H1 (cell line): Measurements from ENCODE around the gene TWNK. TPM values are rescaled to one million over a fixed set of nuclear protein-coding genes. Genes with fewer than 3 reads are reported as not detected.
A peak's percentile ranks its signal among the peaks of the same experiment; 100 is the strongest.

Experiments used
- CTCF ChIA-PET: fragments of 300-600 bp; sonication (Branson Sonifier 250); formaldehyde crosslinking; loops from one replicate; lab custom pipeline; 2021; ENCODE audit not compliant: partially characterized antibody; lab: Charles Lee
- POLR2A ChIA-PET: fragments of 300-600 bp; sonication (Branson Sonifier 250); formaldehyde crosslinking; loops from one replicate; lab custom pipeline; 2021; ENCODE audit warnings: inconsistent platforms; ENCODE audit not compliant: partially characterized antibody; lab: Charles Lee
- DNase-seq, 2 experiments: peaks; one replicate each; pipeline versions ENCODE4 v3.0.0 to v3.0.0-alpha.2; 2010 to 2022; ENCODE audit warnings: low spot score in 2 of 2, low read depth in 1 of 2, mixed read lengths in 1 of 2
- FAIRE-seq: peaks from 2 replicates; lab custom pipeline; 2011; peaks lifted over from hg19 to GRCh38; lab: Jason Lieb, UNC
- H2AFZ ChIP-seq: 2 replicates; pipeline ENCODE4 v1.8.1; 2012; ENCODE audit warnings: low read length, inconsistent platforms
- H2AK5ac ChIP-seq: 2 replicates; pipeline ENCODE4 v1.6.1; 2013; ENCODE audit warnings: low read depth, low read length
- H2BK120ac ChIP-seq: replicated peaks from 2 replicates; pipeline ENCODE3; 2013; ENCODE audit warnings: low read depth, low read length, inconsistent platforms
- H2BK12ac ChIP-seq: 2 replicates; pipeline ENCODE4 v1.6.1; 2013; ENCODE audit warnings: low read depth, low read length
- H2BK15ac ChIP-seq: 2 replicates; pipeline ENCODE4 v1.6.1; 2013; ENCODE audit warnings: low read length
- H2BK20ac ChIP-seq: 2 replicates; pipeline ENCODE4 v1.6.1; 2013; ENCODE audit warnings: low read length
- H2BK5ac ChIP-seq: 2 replicates; pipeline ENCODE4 v1.6.1; 2013; ENCODE audit warnings: low read depth, low read length
- H3K14ac ChIP-seq: 2 replicates; pipeline ENCODE4 v1.6.1; 2013; ENCODE audit warnings: inconsistent platforms; ENCODE audit not compliant: insufficient read length
- H3K18ac ChIP-seq: 2 replicates; pipeline ENCODE4 v1.6.1; 2013; ENCODE audit warnings: low read length; ENCODE audit errors: extremely low read depth
- H3K23ac ChIP-seq: 2 replicates; pipeline ENCODE4 v1.6.1; 2013; ENCODE audit warnings: inconsistent platforms; ENCODE audit not compliant: insufficient read length
- H3K23me2 ChIP-seq: 2 replicates; pipeline ENCODE4 v1.6.1; 2013; ENCODE audit warnings: low read depth, low read length
- H3K27ac ChIP-seq: 2 replicates; pipeline ENCODE4 v1.6.1; 2011; ENCODE audit warnings: low read depth, low read length, inconsistent platforms
- H3K27me3 ChIP-seq, 4 experiments: replicated peaks in 1 of 4; 1 replicate in 1 of 4; 2 replicates in 3 of 4; pipeline versions ENCODE4 v1.6.1 to v1.8.1; 2011 to 2013; ENCODE audit warnings: low read length in 3 of 4, mild to moderate bottlenecking in 3 of 4, inconsistent platforms in 2 of 4, mixed read lengths in 2 of 4, moderate library complexity in 1 of 4; ENCODE audit not compliant: control insufficient read depth in 3 of 4, insufficient read depth in 3 of 4; ENCODE audit errors: extremely low read depth in 1 of 4
- H3K36me3 ChIP-seq, 4 experiments: 2 replicates each; pipeline versions ENCODE4 v1.6.1 to v1.8.1; 2011 to 2013; ENCODE audit warnings: mild to moderate bottlenecking in 4 of 4, low read length in 3 of 4, moderate library complexity in 2 of 4, control low read depth in 1 of 4, inconsistent platforms in 1 of 4; ENCODE audit not compliant: insufficient read depth in 4 of 4, control insufficient read depth in 2 of 4
- H3K4ac ChIP-seq: replicated peaks from 2 replicates; pipeline ENCODE3; 2013; ENCODE audit warnings: low read length, low read depth, mixed read lengths, inconsistent platforms; ENCODE audit not compliant: insufficient read length
- H3K4me1 ChIP-seq, 4 experiments: replicated peaks in 1 of 4; 1 replicate in 1 of 4; 2 replicates in 3 of 4; pipeline versions ENCODE4 v1.6.1 to v1.8.1; 2011 to 2013; ENCODE audit warnings: low read length in 3 of 4, inconsistent platforms in 2 of 4, mixed read lengths in 1 of 4; ENCODE audit not compliant: insufficient read depth in 4 of 4, control insufficient read depth in 3 of 4
- H3K4me2 ChIP-seq, 2 experiments: 2 replicates each; pipeline versions ENCODE4 v1.6.1 to v1.8.1; 2011 to 2013; ENCODE audit warnings: low read depth in 2 of 2, low read length in 2 of 2, control low read depth in 1 of 2, inconsistent platforms in 1 of 2, mild to moderate bottlenecking in 1 of 2; ENCODE audit not compliant: insufficient read depth in 1 of 2
- H3K4me3 ChIP-seq, 4 experiments: fragments of 200-600, 300-600 bp in 1 of 4; sonication (generic), shearing (Covaris generic), sonication (Bioruptor Twin) in 1 of 4; 2 replicates each; pipeline versions ENCODE4 v1.5.1 to v1.8.1; 2011 to 2016; ENCODE audit warnings: low read length in 4 of 4, low read depth in 3 of 4, control low read depth in 2 of 4, inconsistent platforms in 2 of 4, mild to moderate bottlenecking in 2 of 4, mixed read lengths in 1 of 4, moderate library complexity in 1 of 4; ENCODE audit not compliant: insufficient read depth in 2 of 4; ENCODE audit errors: extremely low read depth in 1 of 4
- H3K56ac ChIP-seq: replicated peaks from 2 replicates; pipeline ENCODE3; 2013; ENCODE audit warnings: low read depth, mild to moderate bottlenecking, mixed read lengths, low read length, inconsistent platforms; ENCODE audit not compliant: insufficient read length
- H3K79me1 ChIP-seq: 2 replicates; pipeline ENCODE4 v1.6.1; 2013; ENCODE audit warnings: low read depth, low read length, control low read depth
- H3K79me2 ChIP-seq, 2 experiments: 2 replicates each; pipeline versions ENCODE4 v1.6.1 to v1.8.1; 2012 to 2013; ENCODE audit warnings: low read length in 2 of 2, mild to moderate bottlenecking in 2 of 2, inconsistent platforms in 1 of 2; ENCODE audit not compliant: insufficient read depth in 2 of 2, control insufficient read depth in 1 of 2
- H3K9ac ChIP-seq, 4 experiments: replicated peaks in 1 of 4; 1 replicate in 1 of 4; 2 replicates in 3 of 4; pipeline versions ENCODE4 v1.6.1 to v1.8.1; 2011 to 2013; ENCODE audit warnings: low read depth in 3 of 4, low read length in 3 of 4, control low read depth in 2 of 4, mild to moderate bottlenecking in 2 of 4, moderate library complexity in 2 of 4, inconsistent platforms in 1 of 4; ENCODE audit errors: extremely low read depth in 1 of 4
- H3K9me3 ChIP-seq, 2 experiments: 2 replicates each; pipeline versions ENCODE4 v1.6.1 to v1.8.1; 2012 to 2013; ENCODE audit warnings: mild to moderate bottlenecking in 2 of 2, moderate library complexity in 2 of 2, control low read depth in 1 of 2, inconsistent platforms in 1 of 2, low read depth in 1 of 2, low read length in 1 of 2, mixed read lengths in 1 of 2; ENCODE audit not compliant: insufficient read depth in 2 of 2
- H4K20me1 ChIP-seq, 2 experiments: replicated peaks in 1 of 2; 2 replicates each; pipeline versions ENCODE3 to v1.8.1; 2011 to 2013; ENCODE audit warnings: inconsistent platforms in 2 of 2, low read length in 2 of 2, mild to moderate bottlenecking in 1 of 2; ENCODE audit not compliant: insufficient read depth in 2 of 2, control insufficient read depth in 1 of 2
- H4K5ac ChIP-seq: 2 replicates; pipeline ENCODE4 v1.6.1; 2013; ENCODE audit warnings: low read length, low read depth, mixed read lengths, inconsistent platforms; ENCODE audit not compliant: insufficient read length
- H4K8ac ChIP-seq: 2 replicates; pipeline ENCODE4 v1.8.0; 2013; ENCODE audit warnings: mild to moderate bottlenecking, moderate library complexity, low read length, inconsistent platforms; ENCODE audit not compliant: insufficient read depth; ENCODE audit errors: extremely low read depth
- H4K91ac ChIP-seq: replicated peaks from 2 replicates; pipeline ENCODE3; 2013; ENCODE audit warnings: low read length, mixed read lengths, inconsistent platforms; ENCODE audit not compliant: insufficient read length
- ASH2L ChIP-seq: fragments of 200-600, 300-600 bp; sonication (generic); IDR thresholded peaks from one replicate; pipeline ENCODE4 v1.7.1; 2017; ENCODE audit warnings: low read length
- CHD2 ChIP-seq: IDR thresholded peaks from 2 replicates; pipeline ENCODE4 v1.6.1; 2012; ENCODE audit warnings: low read length, improper control_type of control experiment
- EGR1 ChIP-seq: IDR thresholded peaks from 2 replicates; pipeline ENCODE4 v1.6.1; 2011; ENCODE audit warnings: low read depth, low read length, borderline replicate concordance
- FOSL1 ChIP-seq: IDR thresholded peaks from 2 replicates; pipeline ENCODE4 v1.6.1; 2011; ENCODE audit warnings: mild to moderate bottlenecking, low read depth, low read length, moderate library complexity; ENCODE audit not compliant: insufficient read depth
- KDM1A ChIP-seq: fragments of 200-600, 300-600 bp; sonication (generic); IDR thresholded peaks from 2 replicates; pipeline ENCODE4 v1.7.1; 2016; ENCODE audit warnings: mild to moderate bottlenecking, low read length, borderline replicate concordance
- NRF1 ChIP-seq: IDR thresholded peaks from 2 replicates; pipeline ENCODE4 v1.6.1; 2011; ENCODE audit warnings: mild to moderate bottlenecking, low read depth, low read length, improper control_type of control experiment
- POLR2AphosphoS5 ChIP-seq: IDR thresholded peaks from 2 replicates; pipeline ENCODE4 v1.6.1; 2011; ENCODE audit warnings: low read depth, low read length
- RXRA ChIP-seq: IDR thresholded peaks from 2 replicates; pipeline ENCODE4 v1.6.1; 2011; ENCODE audit warnings: low read depth, mild to moderate bottlenecking, low read length, moderate library complexity; ENCODE audit not compliant: insufficient read depth
- SAP30 ChIP-seq: fragments of 300-600 bp; sonication (generic); IDR thresholded peaks from 2 replicates; pipeline ENCODE4 v1.7.1; 2012; ENCODE audit warnings: low read length, moderate library complexity, mild to moderate bottlenecking, inconsistent platforms; ENCODE audit not compliant: insufficient read depth, insufficient replicate concordance
- SIX5 ChIP-seq: IDR thresholded peaks from 2 replicates; pipeline ENCODE4 v1.6.1; 2011; ENCODE audit warnings: mild to moderate bottlenecking, low read depth, low read length
- TBP ChIP-seq: IDR thresholded peaks from 2 replicates; pipeline ENCODE4 v1.6.1; 2011; ENCODE audit warnings: low read depth, low read length, improper control_type of control experiment
- WGBS, 2 experiments: shearing (Covaris generic) in 1 of 2; methylation state at CpG; one replicate each; pipeline versions ENCODE4 v1.1.6 to v1.1.7; 2013 to 2015; ENCODE audit warnings: low lambda C conversion rate in 2 of 2, mixed read lengths in 2 of 2, inconsistent platforms in 1 of 2, low coverage in 1 of 2, missing lambda C conversion rate in 1 of 2; ENCODE audit not compliant: insufficient replicate concordance in 2 of 2, insufficient coverage in 1 of 2, insufficient read length in 1 of 2; ENCODE audit errors: extremely low coverage in 1 of 2, missing lambda C conversion rate in 1 of 2; 5-methylcytosine and 5-hydroxymethylcytosine counted together
- polyA plus RNA-seq, 7 experiments: library from polyadenylated mRNA; depleted of rRNA in 3 of 7; stranded (reverse) in 5 of 7; unstranded in 2 of 7; fragments of >200 nt in 5 of 7; fragments of 200-250 nt in 2 of 7; gene quantifications; 1 replicate in 5 of 7; 2 replicates in 1 of 7; 4 replicates in 1 of 7; pipeline versions ENCODE4 v1.2.1 to v1.2.3, GENCODE V29; 2011 to 2013; ENCODE audit warnings: missing spikeins in 2 of 7, mixed read lengths in 2 of 7
- total RNA-seq: library from RNA; stranded (reverse); fragmentation: NEBNext Ultra II Directional; extraction: Animal tissue kit (Norgen Biotek cat#: 25700); gene quantifications from 2 replicates; pipeline ENCODE4 v1.2.1, GENCODE V29; 2021
- TF ChIP-seq, protein P1 (sequence below): IDR thresholded peaks from 2 replicates; pipeline ENCODE4 v1.6.1; 2011; ENCODE audit warnings: low read depth, mild to moderate bottlenecking, low read length; ENCODE audit not compliant: insufficient read depth
- TF ChIP-seq, protein P2 (sequence below): IDR thresholded peaks from 2 replicates; pipeline ENCODE4 v1.6.1; 2011; ENCODE audit warnings: low read length, improper control_type of control experiment

TWNK gene
- total and polyA plus RNA-seq, 2 of the 8 experiments (the other 6 are each of a cell fraction or from before 2014, with no cell fraction given): 15.4 to 32.5 TPM

DNA sequence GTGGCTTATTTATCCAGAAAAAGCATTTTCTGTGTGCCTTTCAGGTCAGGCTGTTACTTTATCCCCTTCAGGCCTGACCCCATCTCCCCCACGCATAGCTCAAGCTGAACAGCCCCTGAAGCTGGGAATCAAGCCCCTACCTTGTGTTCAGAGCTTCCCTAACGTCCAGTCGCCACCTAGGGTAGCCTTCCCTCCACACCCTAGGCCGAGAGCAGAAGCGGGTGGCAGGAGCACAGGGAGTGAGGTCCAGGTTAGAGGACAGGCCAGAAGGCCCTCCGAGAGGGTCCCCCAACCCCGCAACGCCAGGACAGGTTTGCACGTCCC, 18.5 kb upstream of the TWNK start:
- no peak overlapping the region for H3K27ac ChIP-seq
- H2AFZ ChIP-seq: peak overlapping the region; percentile 94
- no peak overlapping the region; a peak in 1 of 7 replicates for H3K9ac ChIP-seq
- TF ChIP-seq SAP30 (no peak), TBP (no peak), FOSL1 (no peak), SIX5 (no peak), CHD2 (no peak), EGR1 (no peak), POLR2AphosphoS5 (no peak), NRF1 (no peak), RXRA (no peak), KDM1A (no peak), ASH2L (no peak)
- TF ChIP-seq, protein P1, sequence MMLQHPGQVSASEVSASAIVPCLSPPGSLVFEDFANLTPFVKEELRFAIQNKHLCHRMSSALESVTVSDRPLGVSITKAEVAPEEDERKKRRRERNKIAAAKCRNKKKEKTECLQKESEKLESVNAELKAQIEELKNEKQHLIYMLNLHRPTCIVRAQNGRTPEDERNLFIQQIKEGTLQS: no peak
- TF ChIP-seq, protein P2, sequence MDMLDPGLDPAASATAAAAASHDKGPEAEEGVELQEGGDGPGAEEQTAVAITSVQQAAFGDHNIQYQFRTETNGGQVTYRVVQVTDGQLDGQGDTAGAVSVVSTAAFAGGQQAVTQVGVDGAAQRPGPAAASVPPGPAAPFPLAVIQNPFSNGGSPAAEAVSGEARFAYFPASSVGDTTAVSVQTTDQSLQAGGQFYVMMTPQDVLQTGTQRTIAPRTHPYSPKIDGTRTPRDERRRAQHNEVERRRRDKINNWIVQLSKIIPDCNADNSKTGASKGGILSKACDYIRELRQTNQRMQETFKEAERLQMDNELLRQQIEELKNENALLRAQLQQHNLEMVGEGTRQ: no peak

More for the DNA sequence above, 18.5 kb upstream of the TWNK start:
- peak overlapping the region; percentile 17 for H3K4ac ChIP-seq
- H3K23ac ChIP-seq: no peak overlapping the region
- 0 out of 2 replicates have a peak overlapping the region, but pooled peaks have one; percentile 62 for H4K8ac ChIP-seq
- H2BK12ac ChIP-seq: no peak overlapping the region
- H3K18ac ChIP-seq: peak overlapping the region; percentile 94
- H2BK15ac ChIP-seq: no peak overlapping the region
- no peak overlapping the region for H2BK20ac ChIP-seq
- ChIA-PET POLR2A (interaction anchor here (1.2 to 6.0 kb wide), 6 partner anchors 8 to 54 kb away, joined by 3 to 38 read pairs (median 4); no protein-coding TSS in a partner anchor), CTCF (interaction anchor here (0.6 to 5.4 kb wide), 21 partner anchors 8 to 773 kb away, joined by 3 to 32 read pairs (median 4); partner anchors contain the start of genes MRPL43 and TWNK)
- H3K4me2 ChIP-seq: peak overlapping the region; percentile 89 to 90
- no peak overlapping the region for H3K56ac ChIP-seq
- no peaks in the 10 kb centered on the region for H3K36me3 ChIP-seq
- H3K4me1 ChIP-seq: peaks cover 7 to 19% (median 10%) of the 10 kb centered on the region in 4 experiments
- 0 out of 2 replicates have a peak overlapping the region, but pooled peaks have one; percentile 20 for H2BK5ac ChIP-seq
- no peaks in the 10 kb centered on the region for H3K9me3 ChIP-seq
- no peaks in the 10 kb centered on the region for H3K79me1 ChIP-seq
- no peak overlapping the region for H4K91ac ChIP-seq
- no peak overlapping the region for H2AK5ac ChIP-seq
- H4K20me1 ChIP-seq: peaks cover 0 to 5% of the 10 kb centered on the region in 2 experiments
- H4K5ac ChIP-seq: no peak overlapping the region
- peaks cover 0 to 3% (median 1%) of the 10 kb centered on the region in 4 experiments; a peak in 1 of 7 replicates for H3K27me3 ChIP-seq
- 18% methylated on average over 9 of the region's 9 CpGs; no CpG with 5 or more reads in 1 of the 2 experiments for WGBS, 2 experiments
- FAIRE-seq: no peak
- no peaks in the 10 kb centered on the region for H3K79me2 ChIP-seq
- no peak overlapping the region for H3K14ac ChIP-seq
- no peak overlapping the region for H2BK120ac ChIP-seq
- H3K23me2 ChIP-seq: peaks cover 9% of the 10 kb centered on the region
- DNase-seq: no peak
- H3K4me3 ChIP-seq: peak overlapping the region; percentile 64 to 97 (median 69)
